Calu3 (cell line): ENCODE results near the gene IL17C. TPM values are rescaled to one million over a fixed set of nuclear protein-coding genes. Genes with fewer than 3 reads are reported as not detected.

Experiments used
- BruUV-seq: library from RNA; stranded (reverse); fragments of 400-500 nt; replicated peaks from 2 replicates; lab custom pipeline; 2021; lab: Mats Ljungman, UMichigan
- CTCF ChIA-PET: fragments of 300-600 bp; sonication (Branson Sonifier 250); formaldehyde crosslinking; loops from one replicate; lab custom pipeline; 2022; ENCODE audit warnings: antibody characterized with exemption; lab: Charles Lee
- DNase-seq: peaks from one replicate; pipeline ENCODE4 v3.0.0; 2022
- H3K27ac Mint-ChIP-seq: one replicate; pipeline ENCODE4 v1.8.0; 2022; ENCODE audit warnings: mixed read lengths; ENCODE audit not compliant: unreplicated experiment
- H3K27me3 Mint-ChIP-seq: one replicate; pipeline ENCODE4 v1.8.0; 2022; ENCODE audit warnings: mixed read lengths; ENCODE audit not compliant: unreplicated experiment
- H3K36me3 Mint-ChIP-seq: one replicate; pipeline ENCODE4 v1.8.0; 2022; ENCODE audit warnings: mild to moderate bottlenecking, moderate library complexity, mixed read lengths; ENCODE audit not compliant: insufficient read depth, unreplicated experiment
- H3K4me1 Mint-ChIP-seq: one replicate; pipeline ENCODE4 v1.8.0; 2022; ENCODE audit warnings: mild to moderate bottlenecking, low read depth, mixed read lengths; ENCODE audit not compliant: unreplicated experiment
- H3K4me3 Mint-ChIP-seq: one replicate; pipeline ENCODE4 v1.8.0; 2022; ENCODE audit warnings: mild to moderate bottlenecking, low read depth, moderate library complexity, mixed read lengths; ENCODE audit not compliant: unreplicated experiment
- H3K9me3 Mint-ChIP-seq: one replicate; pipeline ENCODE4 v1.8.0; 2022; ENCODE audit warnings: low read depth, mixed read lengths; ENCODE audit not compliant: unreplicated experiment
- intact Hi-C: fragments of 100-400 bp; cut with micrococcal nuclease; formaldehyde crosslinking; loops from one replicate; pipeline ENCODE4 v1.10.0; 2022; ENCODE audit not compliant: unreplicated experiment
- total RNA-seq: library from RNA; stranded (reverse); gene quantifications from 2 replicates; pipeline ENCODE4 v1.2.3, GENCODE V29; 2022
- TF ChIP-seq, protein P1 (sequence below): fragments of 200-600 bp; IDR thresholded peaks from one replicate; pipeline ENCODE4 v1.8.0; 2022; ENCODE audit warnings: antibody characterized with exemption; ENCODE audit not compliant: unreplicated experiment

The IL17C gene
- total RNA-seq, 1 experiment from 2014 or later: not detected

DNA sequence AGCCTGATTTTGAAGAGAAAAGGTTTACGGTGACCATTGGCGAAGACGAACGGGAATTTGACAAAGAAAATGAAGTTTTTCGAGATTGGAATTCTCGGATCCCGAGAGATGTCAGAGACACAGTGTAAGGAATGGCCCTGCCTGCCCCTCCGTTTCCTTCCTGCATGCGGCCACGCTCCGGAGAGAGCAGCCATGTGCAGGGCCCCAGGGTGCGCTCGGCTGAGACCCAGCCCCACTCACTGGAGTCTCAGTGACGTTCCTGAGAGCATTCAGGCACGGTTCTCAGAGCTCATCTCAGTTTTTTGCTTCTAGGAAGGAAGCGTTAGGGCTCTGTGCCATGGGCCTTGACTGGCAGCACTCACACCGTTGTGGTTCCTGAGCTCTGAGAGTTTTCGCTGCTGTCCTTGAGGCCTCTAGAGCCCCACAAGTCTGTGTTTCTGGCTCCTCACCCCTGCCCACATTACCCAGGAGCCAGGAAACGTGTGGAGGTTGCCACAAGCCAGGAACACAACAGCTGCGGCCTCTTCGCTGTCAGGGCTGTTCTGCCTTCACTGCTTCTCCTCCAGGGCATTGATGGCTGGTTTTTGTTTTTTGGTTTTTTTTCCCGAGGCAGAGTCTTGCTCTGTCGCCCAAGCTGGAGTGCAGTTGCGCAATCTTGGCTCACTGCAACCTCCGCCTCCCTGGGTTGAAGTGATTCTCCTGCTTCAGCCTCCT lies 38.4 kb upstream of the IL17C start:
- no peak for DNase-seq
- CTCF ChIA-PET: no interaction called here
- Mint-ChIP-seq H3K36me3 (peaks cover 42% of the 10 kb centered on the region), H3K27ac (no peak overlapping the region), H3K4me3 (no peak overlapping the region), H3K27me3 (no peaks in the 10 kb centered on the region), H3K9me3 (no peaks in the 10 kb centered on the region), H3K4me1 (no peaks in the 10 kb centered on the region)
- no TSS peak for BruUV-seq
- intact Hi-C loops: no loop called here
- TF ChIP-seq, protein P1, sequence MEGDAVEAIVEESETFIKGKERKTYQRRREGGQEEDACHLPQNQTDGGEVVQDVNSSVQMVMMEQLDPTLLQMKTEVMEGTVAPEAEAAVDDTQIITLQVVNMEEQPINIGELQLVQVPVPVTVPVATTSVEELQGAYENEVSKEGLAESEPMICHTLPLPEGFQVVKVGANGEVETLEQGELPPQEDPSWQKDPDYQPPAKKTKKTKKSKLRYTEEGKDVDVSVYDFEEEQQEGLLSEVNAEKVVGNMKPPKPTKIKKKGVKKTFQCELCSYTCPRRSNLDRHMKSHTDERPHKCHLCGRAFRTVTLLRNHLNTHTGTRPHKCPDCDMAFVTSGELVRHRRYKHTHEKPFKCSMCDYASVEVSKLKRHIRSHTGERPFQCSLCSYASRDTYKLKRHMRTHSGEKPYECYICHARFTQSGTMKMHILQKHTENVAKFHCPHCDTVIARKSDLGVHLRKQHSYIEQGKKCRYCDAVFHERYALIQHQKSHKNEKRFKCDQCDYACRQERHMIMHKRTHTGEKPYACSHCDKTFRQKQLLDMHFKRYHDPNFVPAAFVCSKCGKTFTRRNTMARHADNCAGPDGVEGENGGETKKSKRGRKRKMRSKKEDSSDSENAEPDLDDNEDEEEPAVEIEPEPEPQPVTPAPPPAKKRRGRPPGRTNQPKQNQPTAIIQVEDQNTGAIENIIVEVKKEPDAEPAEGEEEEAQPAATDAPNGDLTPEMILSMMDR: no peak

DNA sequence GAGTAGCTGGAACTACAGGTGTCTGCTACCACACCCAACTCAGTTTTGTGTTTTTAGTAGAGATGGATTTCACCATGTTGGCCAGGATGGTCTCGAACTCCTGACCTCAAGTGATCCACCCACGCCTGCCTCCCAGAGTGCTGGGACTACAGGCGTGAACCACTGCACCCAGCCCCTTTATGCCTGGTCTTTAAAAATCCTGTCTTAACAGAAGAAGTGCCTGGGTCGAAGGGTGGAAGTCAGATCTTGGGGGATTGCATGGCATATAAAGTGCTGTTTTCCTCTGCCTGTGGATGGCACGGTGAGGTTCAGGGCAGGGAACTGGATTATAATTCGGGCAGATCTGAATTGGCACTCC lies 37.9 kb upstream of the IL17C start:
- peaks cover 36% of the 10 kb centered on the region for H3K36me3 Mint-ChIP-seq
- CTCF ChIA-PET: no interaction called here
- TF ChIP-seq, protein P1: no peak
- H3K4me1 Mint-ChIP-seq: no peaks in the 10 kb centered on the region
- no peaks in the 10 kb centered on the region for H3K27me3 Mint-ChIP-seq
- no peak overlapping the region for H3K4me3 Mint-ChIP-seq
- no peak overlapping the region for H3K27ac Mint-ChIP-seq
- DNase-seq: no peak
- intact Hi-C loops: no loop called here
- BruUV-seq: no TSS peak
- no peaks in the 10 kb centered on the region for H3K9me3 Mint-ChIP-seq

DNA sequence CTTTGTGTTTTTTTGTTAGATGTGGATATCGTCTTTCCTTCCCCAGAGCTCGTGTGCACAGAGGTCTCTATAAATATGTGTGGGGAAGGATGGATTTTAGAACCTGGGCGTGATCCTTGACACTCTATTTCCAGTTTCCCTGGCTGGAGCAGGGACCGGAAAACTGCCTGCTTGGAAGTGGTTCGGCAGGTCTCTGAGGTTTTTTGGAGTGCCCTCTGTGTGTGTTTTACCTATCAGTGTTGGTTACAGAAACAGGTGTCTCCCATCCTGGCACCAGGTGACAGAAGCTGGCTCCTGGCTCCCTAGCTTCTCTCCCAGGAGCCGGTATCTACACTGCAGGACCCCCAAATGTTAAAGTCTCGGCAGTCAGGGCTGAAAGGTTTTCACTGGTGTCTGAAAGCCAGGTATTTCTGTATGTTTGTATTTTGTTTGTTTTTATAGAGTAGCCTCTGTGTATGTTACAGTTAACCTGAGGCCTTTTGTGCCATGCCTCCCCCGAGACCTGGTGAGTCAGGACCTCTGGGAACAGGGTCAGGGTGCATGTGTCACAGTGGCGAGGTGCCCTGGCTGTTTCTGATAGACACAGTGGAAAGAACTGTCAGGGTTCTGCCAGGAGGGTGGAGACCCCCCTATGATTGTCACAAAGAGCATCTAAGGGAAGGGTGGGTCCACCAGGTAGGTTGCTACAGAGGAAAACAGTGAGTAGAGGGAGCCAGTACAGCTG lies 36.9 kb upstream of the IL17C start:
- H3K27ac Mint-ChIP-seq: no peak overlapping the region
- H3K4me1 Mint-ChIP-seq: no peaks in the 10 kb centered on the region

DNA sequence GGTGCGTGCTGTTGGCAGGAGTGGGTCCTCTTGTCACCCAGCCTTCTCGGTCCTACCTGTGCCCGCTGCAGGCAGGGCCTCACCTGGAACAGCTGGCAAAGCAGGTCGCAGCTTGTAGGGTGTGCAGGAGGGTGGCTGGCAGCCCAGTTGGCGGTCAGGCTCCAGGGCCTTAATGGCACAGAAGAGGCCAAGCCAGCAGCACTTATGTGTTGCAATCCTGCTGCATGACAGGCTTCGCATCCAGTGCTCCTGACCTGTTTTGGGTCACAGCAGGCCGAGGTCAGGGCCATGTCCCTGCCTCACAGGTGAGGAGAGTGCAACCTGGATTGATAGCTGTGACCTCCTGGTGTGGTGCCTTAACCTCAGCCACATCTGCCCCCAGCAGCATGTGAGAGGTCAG lies 36.3 kb upstream of the IL17C start:
- no peak for DNase-seq
- H3K4me3 Mint-ChIP-seq: no peak overlapping the region
- intact Hi-C loops: no loop called here
- CTCF ChIA-PET: interaction anchor here (0.6 kb wide), 1 partner anchor 31 kb away, joined by 3 read pairs; no protein-coding TSS in a partner anchor
- H3K36me3 Mint-ChIP-seq: peaks cover 30% of the 10 kb centered on the region
- no peaks in the 10 kb centered on the region for H3K9me3 Mint-ChIP-seq
- H3K27me3 Mint-ChIP-seq: no peaks in the 10 kb centered on the region
- TF ChIP-seq, protein P1: no peak
- no TSS peak for BruUV-seq
- no peaks in the 10 kb centered on the region for H3K4me1 Mint-ChIP-seq
- no peak overlapping the region for H3K27ac Mint-ChIP-seq

More for the DNA sequence above, 36.9 kb upstream of the IL17C start:
- CTCF ChIA-PET: interaction anchor here (0.6 kb wide), 1 partner anchor 31 kb away, joined by 3 read pairs; no protein-coding TSS in a partner anchor
- TF ChIP-seq, protein P1: no peak
- Mint-ChIP-seq H3K9me3 (no peaks in the 10 kb centered on the region), H3K4me3 (no peak overlapping the region), H3K36me3 (peaks cover 33% of the 10 kb centered on the region), H3K27me3 (no peaks in the 10 kb centered on the region)
- no peak for DNase-seq
- intact Hi-C loops: no loop called here
- no TSS peak for BruUV-seq
